CD14-positive monocyte (primary cell): ENCODE measurements around the gene SLC6A12. TPM values are rescaled to one million over a fixed set of nuclear protein-coding genes. Genes with fewer than 3 reads are reported as not detected.

ENCODE experiments used
- DNase-seq, 3 donors: peaks; one replicate each; pipeline ENCODE4 v3.0.0-alpha.2; 2011 to 2022
- H2AFZ ChIP-seq: 2 replicates; pipeline ENCODE4 v1.6.0; 2012; ENCODE audit warnings: mild to moderate bottlenecking, low read depth, low read length, inconsistent platforms; ENCODE audit not compliant: insufficient read depth, poor library complexity, severe bottlenecking
- H3K27ac ChIP-seq, 2 donors: 1 replicate in 1 of 2; 2 replicates in 1 of 2; pipeline ENCODE4 v1.5.1; 2012 to 2013; ENCODE audit warnings: low read length in 2 of 2, control low read depth in 1 of 2, inconsistent platforms in 1 of 2, low read depth in 1 of 2, mild to moderate bottlenecking in 1 of 2
- H3K27me3 ChIP-seq, 2 donors: one replicate each; pipeline versions ENCODE4 v1.6.0 to v1.6.1; 2011 to 2013; ENCODE audit warnings: low read length in 2 of 2; ENCODE audit not compliant: control insufficient read depth in 2 of 2, insufficient read depth in 2 of 2
- H3K36me3 ChIP-seq, 2 donors: replicated peaks in 1 of 2; 1 replicate in 1 of 2; 2 replicates in 1 of 2; pipeline versions ENCODE4 v1.5.1 to v1.6.1; 2012 to 2013; ENCODE audit warnings: low read length in 2 of 2, control low read depth in 1 of 2, inconsistent platforms in 1 of 2, mild to moderate bottlenecking in 1 of 2; ENCODE audit not compliant: insufficient read depth in 2 of 2, control insufficient read depth in 1 of 2
- H3K4me1 ChIP-seq, 2 donors: 1 replicate in 1 of 2; 2 replicates in 1 of 2; pipeline versions ENCODE4 v1.5.1 to v1.6.1; 2012 to 2013; ENCODE audit warnings: low read length in 2 of 2, control low read depth in 1 of 2, inconsistent platforms in 1 of 2, mild to moderate bottlenecking in 1 of 2, moderate library complexity in 1 of 2; ENCODE audit not compliant: insufficient read depth in 2 of 2, control insufficient read depth in 1 of 2
- H3K4me2 ChIP-seq: replicated peaks from 2 replicates; pipeline ENCODE3; 2012; ENCODE audit warnings: low read length, moderate library complexity, mild to moderate bottlenecking; ENCODE audit not compliant: poor library complexity, severe bottlenecking; ENCODE audit errors: extremely low read depth
- H3K4me3 ChIP-seq, 3 experiments: fragments of 200-600 bp in 1 of 3; sonication (generic) in 1 of 3; replicated peaks in 1 of 3; 1 replicate in 2 of 3; 2 replicates in 1 of 3; pipeline ENCODE4 v1.5.1; 2011 to 2013; ENCODE audit warnings: low read length in 3 of 3, mild to moderate bottlenecking in 3 of 3, control low read depth in 2 of 3, low read depth in 2 of 3, inconsistent platforms in 1 of 3, moderate library complexity in 1 of 3
- H3K79me2 ChIP-seq: 2 replicates; pipeline ENCODE4 v1.6.0; 2012; ENCODE audit warnings: mild to moderate bottlenecking, control low read depth, inconsistent platforms, low read length, moderate library complexity; ENCODE audit not compliant: insufficient read depth
- H3K9ac ChIP-seq: 2 replicates; pipeline ENCODE4 v1.6.0; 2017; ENCODE audit warnings: low read length, mild to moderate bottlenecking; ENCODE audit not compliant: insufficient read depth, poor library complexity, severe bottlenecking
- H3K9me3 ChIP-seq, 2 donors: replicated peaks in 1 of 2; 1 replicate in 1 of 2; 2 replicates in 1 of 2; pipeline versions ENCODE4 v1.5.1 to v1.6.1; 2012 to 2013; ENCODE audit warnings: low read length in 2 of 2, control low read depth in 1 of 2; ENCODE audit not compliant: control insufficient read depth in 1 of 2, insufficient read depth in 1 of 2
- H4K20me1 ChIP-seq: 2 replicates; pipeline ENCODE4 v1.6.0; 2012; ENCODE audit warnings: mild to moderate bottlenecking, low read length, control low read depth, moderate library complexity; ENCODE audit not compliant: insufficient read depth
- H3K27ac Mint-ChIP-seq, 7 donors: one replicate each; pipeline ENCODE4 v1.8.0; 2020; ENCODE audit warnings: mild to moderate bottlenecking in 7 of 7, mixed read lengths in 7 of 7, moderate library complexity in 6 of 7, inconsistent platforms in 2 of 7
- H3K27me3 Mint-ChIP-seq, 3 donors: one replicate each; pipeline ENCODE4 v1.8.0; 2021 to 2022; ENCODE audit warnings: low read depth in 3 of 3, mild to moderate bottlenecking in 3 of 3, mixed read lengths in 3 of 3, moderate library complexity in 3 of 3, inconsistent platforms in 1 of 3
- H3K36me3 Mint-ChIP-seq, 2 donors: one replicate each; pipeline ENCODE4 v1.8.0; 2020; ENCODE audit warnings: mixed read lengths in 2 of 2, inconsistent platforms in 1 of 2, mild to moderate bottlenecking in 1 of 2
- H3K4me1 Mint-ChIP-seq: one replicate; pipeline ENCODE4 v1.8.0; 2020; ENCODE audit warnings: mild to moderate bottlenecking, mixed read lengths
- H3K4me3 Mint-ChIP-seq, 2 donors: one replicate each; pipeline ENCODE4 v1.8.0; 2020; ENCODE audit warnings: mild to moderate bottlenecking in 2 of 2, mixed read lengths in 2 of 2, moderate library complexity in 1 of 2
- H3K9me3 Mint-ChIP-seq, 7 donors: one replicate each; pipeline ENCODE4 v1.8.0; 2020 to 2022; ENCODE audit warnings: mixed read lengths in 7 of 7, mild to moderate bottlenecking in 6 of 7, moderate library complexity in 6 of 7, inconsistent platforms in 2 of 7
- WGBS: methylation state at CpG from one replicate; pipeline ENCODE4 v1.1.5; 2013; ENCODE audit warnings: missing lambda C conversion rate; ENCODE audit not compliant: insufficient coverage; 5-methylcytosine and 5-hydroxymethylcytosine counted together
- intact Hi-C, 2 donors: fragments of 100-400 bp; cut with micrococcal nuclease; formaldehyde crosslinking; loops; one replicate each; pipeline versions ENCODE4 v1.15.0 to v1.15.1; 2023
- polyA plus RNA-seq, 3 donors: library from polyadenylated mRNA; depleted of rRNA in 1 of 3; unstranded in 2 of 3; stranded (reverse) in 1 of 3; fragments of 300-500 nt in 2 of 3; fragments of >200 nt in 1 of 3; fragmentation: Illumina TruSeq in 2 of 3; gene quantifications; 1 replicate in 2 of 3; 2 replicates in 1 of 3; pipeline ENCODE4 v1.2.3, GENCODE V29; 2012 to 2021
- TF ChIP-seq, protein P1 (sequence below): fragments of 200-600 bp; IDR thresholded peaks from one replicate; pipeline ENCODE4 v1.8.0; 2022; ENCODE audit warnings: antibody characterized with exemption, mild to moderate bottlenecking

SLC6A12 gene
- polyA plus RNA-seq, 3 donors: 5.7 to 8.3 (median 8.0) TPM

DNA sequence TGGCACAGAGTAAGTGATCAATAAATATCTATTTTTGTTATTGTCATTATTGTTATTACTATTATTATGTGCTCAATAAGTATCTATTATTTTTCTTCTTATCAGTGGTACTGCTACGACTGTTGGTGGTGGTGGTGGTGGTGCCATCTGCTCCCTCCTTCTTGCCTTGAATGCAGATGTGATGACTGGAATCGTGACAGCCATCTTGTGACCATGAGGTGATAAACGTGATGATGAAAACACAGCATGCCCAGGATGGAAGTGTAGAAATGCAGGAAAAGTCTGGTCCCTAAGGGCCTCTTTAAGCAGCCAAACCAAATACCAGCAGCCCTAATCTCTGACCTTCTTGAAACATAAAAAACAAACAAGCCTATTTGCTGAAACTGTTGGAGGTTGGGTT lies 22.4 kb downstream of the SLC6A12 start:
- intact Hi-C loops: no loop called here

GRCh38 chr12:190881-191280 lies 23.1 kb downstream of the SLC6A12 start:
- TF ChIP-seq, protein P1, sequence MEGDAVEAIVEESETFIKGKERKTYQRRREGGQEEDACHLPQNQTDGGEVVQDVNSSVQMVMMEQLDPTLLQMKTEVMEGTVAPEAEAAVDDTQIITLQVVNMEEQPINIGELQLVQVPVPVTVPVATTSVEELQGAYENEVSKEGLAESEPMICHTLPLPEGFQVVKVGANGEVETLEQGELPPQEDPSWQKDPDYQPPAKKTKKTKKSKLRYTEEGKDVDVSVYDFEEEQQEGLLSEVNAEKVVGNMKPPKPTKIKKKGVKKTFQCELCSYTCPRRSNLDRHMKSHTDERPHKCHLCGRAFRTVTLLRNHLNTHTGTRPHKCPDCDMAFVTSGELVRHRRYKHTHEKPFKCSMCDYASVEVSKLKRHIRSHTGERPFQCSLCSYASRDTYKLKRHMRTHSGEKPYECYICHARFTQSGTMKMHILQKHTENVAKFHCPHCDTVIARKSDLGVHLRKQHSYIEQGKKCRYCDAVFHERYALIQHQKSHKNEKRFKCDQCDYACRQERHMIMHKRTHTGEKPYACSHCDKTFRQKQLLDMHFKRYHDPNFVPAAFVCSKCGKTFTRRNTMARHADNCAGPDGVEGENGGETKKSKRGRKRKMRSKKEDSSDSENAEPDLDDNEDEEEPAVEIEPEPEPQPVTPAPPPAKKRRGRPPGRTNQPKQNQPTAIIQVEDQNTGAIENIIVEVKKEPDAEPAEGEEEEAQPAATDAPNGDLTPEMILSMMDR: no peak
- H3K4me1 ChIP-seq: peaks cover 9 to 16% of the 10 kb centered on the region in 2 donors
- H4K20me1 ChIP-seq: no peaks in the 10 kb centered on the region
- H3K27me3 ChIP-seq: peaks cover 0 to 5% of the 10 kb centered on the region in 2 donors
- H3K36me3 ChIP-seq: no peaks in the 10 kb centered on the region
- no peaks in the 10 kb centered on the region for H3K79me2 ChIP-seq
- H3K4me2 ChIP-seq: no peak overlapping the region
- H2AFZ ChIP-seq: no peak overlapping the region
- WGBS: 94% methylated on average over 8 of the region's 8 CpGs
- Mint-ChIP-seq H3K27me3 (peaks cover 22 to 36% (median 35%) of the 10 kb centered on the region in 3 donors), H3K4me1 (peaks cover 11% of the 10 kb centered on the region), H3K27ac (no peak overlapping the region), H3K36me3 (peaks cover 0 to 2% of the 10 kb centered on the region in 2 donors), H3K9me3 (peaks cover 3 to 8% (median 7%) of the 10 kb centered on the region in 7 donors), H3K4me3 (no peak overlapping the region)
- no peaks in the 10 kb centered on the region for H3K9me3 ChIP-seq
- no peak overlapping the region for H3K9ac ChIP-seq
- intact Hi-C loops: no loop called here
- H3K4me3 ChIP-seq: no peak overlapping the region
- H3K27ac ChIP-seq: no peak overlapping the region
- DNase-seq: no peak

More for the DNA sequence above, 22.4 kb downstream of the SLC6A12 start:
- no peaks in the 10 kb centered on the region for H3K36me3 ChIP-seq
- peaks cover 22 to 38% (median 34%) of the 10 kb centered on the region in 3 donors for H3K27me3 Mint-ChIP-seq
- no peak overlapping the region for H2AFZ ChIP-seq
- peaks cover 3 to 8% (median 7%) of the 10 kb centered on the region in 7 donors for H3K9me3 Mint-ChIP-seq
- TF ChIP-seq, protein P1: no peak
- H3K4me3 Mint-ChIP-seq: no peak overlapping the region
- no peaks in the 10 kb centered on the region for H3K79me2 ChIP-seq
- no peak overlapping the region for H3K27ac Mint-ChIP-seq
- H3K27ac ChIP-seq: no peak overlapping the region
- DNase-seq: no peak
- H4K20me1 ChIP-seq: no peaks in the 10 kb centered on the region
- H3K4me2 ChIP-seq: no peak overlapping the region
- H3K9me3 ChIP-seq: no peaks in the 10 kb centered on the region
- H3K4me3 ChIP-seq: no peak overlapping the region
- H3K4me1 ChIP-seq: peaks cover 9 to 16% of the 10 kb centered on the region in 2 donors
- WGBS: no CpG with 5 or more reads among the region's 3 CpGs
- H3K36me3 Mint-ChIP-seq: peaks cover 0 to 2% of the 10 kb centered on the region in 2 donors
- H3K4me1 Mint-ChIP-seq: peaks cover 11% of the 10 kb centered on the region
- H3K9ac ChIP-seq: no peak overlapping the region
- H3K27me3 ChIP-seq: peaks cover 0 to 5% of the 10 kb centered on the region in 2 donors
